GM23338 (cell line): ENCODE measurements around the gene SAMD4A. TPM values are rescaled to one million over a fixed set of nuclear protein-coding genes. Genes with fewer than 3 reads are reported as not detected.

Experiments
- ATAC-seq: fragments of 200-7000 bp; cut with Tn5 transposase; 3 replicates; pipeline ENCODE4 v1.9.1; 2020
- DNase-seq: peaks from one replicate; pipeline ENCODE4 v3.0.0-alpha.2; 2015; ENCODE audit warnings: low spot score
- H2AFZ ChIP-seq: fragments of 200-600 bp; sonication (generic); 2 replicates; pipeline ENCODE4 v1.8.0; 2016; ENCODE audit warnings: antibody characterized with exemption, mild to moderate bottlenecking, moderate library complexity
- H3F3A ChIP-seq: fragments of 200-600 bp; sonication (generic); replicated peaks from 2 replicates; pipeline ENCODE4 v1.8.0; 2017; ENCODE audit warnings: antibody characterized with exemption, mixed run types, low read depth
- H3K27ac ChIP-seq: fragments of 200-600 bp; sonication (generic); 2 replicates; pipeline ENCODE4 v1.6.1; 2016; ENCODE audit warnings: low read depth
- H3K27me3 ChIP-seq: fragments of 200-600 bp; sonication (generic); 2 replicates; pipeline ENCODE4 v1.8.0; 2016; ENCODE audit warnings: mild to moderate bottlenecking, mixed run types, moderate library complexity; ENCODE audit not compliant: insufficient read depth
- H3K36me3 ChIP-seq: fragments of 200-600 bp; sonication (generic); 2 replicates; pipeline ENCODE4 v1.8.0; 2016; ENCODE audit warnings: mild to moderate bottlenecking; ENCODE audit not compliant: insufficient read depth
- H3K4me1 ChIP-seq: fragments of 200-600 bp; sonication (generic); 2 replicates; pipeline ENCODE4 v1.8.0; 2016; ENCODE audit warnings: mild to moderate bottlenecking, moderate library complexity; ENCODE audit not compliant: insufficient read depth
- H3K4me2 ChIP-seq: fragments of 200-600 bp; sonication (generic); 2 replicates; pipeline ENCODE4 v1.7.1; 2017; ENCODE audit warnings: mixed run types
- H3K4me3 ChIP-seq: fragments of 200-600 bp; sonication (generic); 2 replicates; pipeline ENCODE4 v1.6.1; 2016; ENCODE audit warnings: mixed run types
- H3K79me2 ChIP-seq: fragments of 200-600 bp; sonication (generic); replicated peaks from 2 replicates; pipeline ENCODE4 v1.8.0; 2017; ENCODE audit warnings: mild to moderate bottlenecking; ENCODE audit not compliant: insufficient read depth
- H3K9me2 ChIP-seq: fragments of 200-600 bp; sonication (generic); 2 replicates; pipeline ENCODE4 v1.8.0; 2017; ENCODE audit not compliant: insufficient read depth
- H4K20me1 ChIP-seq: fragments of 200-600 bp; sonication (generic); replicated peaks from 2 replicates; pipeline ENCODE4 v1.8.0; 2017; ENCODE audit warnings: mild to moderate bottlenecking; ENCODE audit not compliant: insufficient read depth
- H3K27ac Mint-ChIP-seq: 2 replicates; pipeline ENCODE4 v1.8.0; 2020; ENCODE audit warnings: inconsistent platforms, mild to moderate bottlenecking, moderate library complexity, mixed read lengths
- H3K27me3 Mint-ChIP-seq: 3 replicates; pipeline ENCODE4 v1.8.0; 2022; ENCODE audit warnings: low read depth, mild to moderate bottlenecking, moderate library complexity, mixed read lengths, inconsistent platforms; ENCODE audit not compliant: insufficient read depth, poor library complexity
- H3K36me3 Mint-ChIP-seq: 3 replicates; pipeline ENCODE4 v1.8.0; 2021; ENCODE audit warnings: low read depth, mild to moderate bottlenecking, inconsistent platforms, moderate library complexity, mixed read lengths
- H3K4me1 Mint-ChIP-seq: 3 replicates; pipeline ENCODE4 v1.8.0; 2020; ENCODE audit warnings: mild to moderate bottlenecking, inconsistent platforms, mixed read lengths
- H3K4me3 Mint-ChIP-seq: 3 replicates; pipeline ENCODE4 v1.8.0; 2021; ENCODE audit warnings: moderate library complexity, mild to moderate bottlenecking, inconsistent platforms, mixed read lengths
- H3K9me3 Mint-ChIP-seq: 3 replicates; pipeline ENCODE4 v1.8.0; 2020; ENCODE audit warnings: moderate library complexity, mild to moderate bottlenecking, inconsistent platforms, mixed read lengths
- EZH2 ChIP-seq: fragments of 200-600 bp; sonication (generic); IDR thresholded peaks from one replicate; pipeline ENCODE4 v1.8.0; 2017; ENCODE audit warnings: antibody characterized with exemption, mild to moderate bottlenecking, low read depth; ENCODE audit not compliant: unreplicated experiment
- EZH2phosphoT487 ChIP-seq: fragments of 200-600 bp; sonication (generic); IDR thresholded peaks from one replicate; pipeline ENCODE4 v1.8.1; 2018; ENCODE audit warnings: antibody characterized with exemption; ENCODE audit not compliant: unreplicated experiment
- JUNB ChIP-seq: IDR thresholded peaks from one replicate; pipeline ENCODE4 v1.6.1; 2016; ENCODE audit warnings: antibody characterized with exemption; ENCODE audit not compliant: unreplicated experiment
- NANOG ChIP-seq: IDR thresholded peaks from 2 replicates; pipeline ENCODE4 v1.6.1; 2016; ENCODE audit warnings: antibody characterized with exemption, borderline replicate concordance
- STAT1 ChIP-seq: IDR thresholded peaks from one replicate; pipeline ENCODE4 v1.6.1; 2016; ENCODE audit warnings: antibody characterized with exemption; ENCODE audit not compliant: unreplicated experiment
- ZNF114 ChIP-seq: fragments of 250-450 bp; sonication (Bioruptor Pico); IDR thresholded peaks from 2 replicates; pipeline ENCODE4 v1.5.0; 2020; ENCODE audit warnings: mild to moderate bottlenecking, moderate library complexity
- ZNF331 ChIP-seq: fragments of 250-450 bp; sonication (Bioruptor Pico); IDR thresholded peaks from 2 replicates; pipeline ENCODE4 v1.5.0; 2020; ENCODE audit warnings: low read depth, mild to moderate bottlenecking, moderate library complexity
- polyA plus RNA-seq: library from polyadenylated mRNA; unstranded; fragments of >200 nt; fragmentation: Nextera tagmentation; extraction: Ambion mirVana; gene quantifications from 2 replicates; pipeline ENCODE4 v1.2.1, GENCODE V29; 2016
- total RNA-seq: library from RNA; depleted of rRNA; stranded (reverse); fragments of >200 nt; shearing (Covaris generic); gene quantifications from 2 replicates; pipeline ENCODE4 v1.2.3, GENCODE V29; 2014
- TF ChIP-seq, protein P1 (sequence below): fragments of 250-450 bp; sonication (Bioruptor Pico); IDR thresholded peaks from 2 replicates; pipeline ENCODE4 v1.5.0; 2020; ENCODE audit warnings: mild to moderate bottlenecking, moderate library complexity
- TF ChIP-seq, protein P2 (sequence below), 2 experiments: fragments of 200-600 bp in 1 of 2; sonication (generic) in 1 of 2; conservative IDR thresholded peaks; 2 replicates each; pipeline versions ENCODE4 v1.5.1 to v1.6.1; 2016 to 2017; ENCODE audit warnings: antibody characterized with exemption in 2 of 2, low read depth in 2 of 2, mild to moderate bottlenecking in 2 of 2, moderate library complexity in 1 of 2

The SAMD4A gene
- total and polyA plus RNA-seq, 2 experiments from 2014 or later, result 1.6 to 6.9 TPM

DNA sequence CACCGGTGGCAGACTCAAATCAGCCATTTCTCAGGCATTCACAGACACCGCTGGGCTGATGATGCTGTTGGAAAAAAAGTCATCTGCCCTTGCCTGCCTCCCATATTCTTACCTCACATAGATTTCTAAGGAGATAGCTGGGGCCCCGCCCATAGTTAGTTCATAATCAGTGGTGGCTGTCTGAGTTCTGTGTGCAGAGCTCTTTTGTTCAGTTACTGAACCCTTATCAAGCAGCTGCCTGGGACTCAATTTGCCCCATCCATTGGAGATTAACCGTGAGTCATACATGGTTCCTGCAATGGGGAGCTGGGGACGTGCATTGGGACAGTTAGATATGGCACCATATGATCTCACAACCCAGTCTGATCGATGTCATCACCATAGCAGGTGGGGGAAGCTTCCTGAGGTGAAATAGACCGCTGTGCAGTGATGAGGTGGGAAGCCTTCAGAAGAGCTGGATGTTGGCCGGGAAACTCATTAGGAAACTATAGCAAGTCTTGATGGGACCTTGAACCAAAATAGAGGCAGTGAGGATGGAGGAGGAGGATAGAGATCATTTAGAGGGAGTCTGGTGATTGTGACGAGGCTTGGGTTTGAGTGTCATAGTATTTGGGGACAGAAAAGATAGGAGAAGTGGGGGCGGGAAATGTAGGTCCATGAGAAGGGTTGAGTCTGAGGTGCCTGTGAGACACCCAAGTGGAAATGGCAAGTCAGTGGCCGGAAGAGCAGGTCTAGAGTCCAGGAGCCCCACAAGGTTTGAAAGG lies 187.9 kb downstream of the SAMD4A start:
- Histone ChIP-seq H3F3A (no peaks in the 10 kb centered on the region), H3K4me3 (no peak overlapping the region), H3K27me3 (no peaks in the 10 kb centered on the region), H3K4me1 (no peaks in the 10 kb centered on the region), H2AFZ (no peak overlapping the region), H3K36me3 (no peaks in the 10 kb centered on the region), H3K4me2 (no peak overlapping the region), H4K20me1 (no peaks in the 10 kb centered on the region), H3K79me2 (no peaks in the 10 kb centered on the region), H3K9me2 (no peaks in the 10 kb centered on the region), H3K27ac (no peak overlapping the region)
- no peak overlapping the region for H3K27ac Mint-ChIP-seq
- H3K36me3 Mint-ChIP-seq, result no peaks in the 10 kb centered on the region
- no peak for TF ChIP-seq NANOG
- TF ChIP-seq STAT1, result no peak
- TF ChIP-seq, protein P1, sequence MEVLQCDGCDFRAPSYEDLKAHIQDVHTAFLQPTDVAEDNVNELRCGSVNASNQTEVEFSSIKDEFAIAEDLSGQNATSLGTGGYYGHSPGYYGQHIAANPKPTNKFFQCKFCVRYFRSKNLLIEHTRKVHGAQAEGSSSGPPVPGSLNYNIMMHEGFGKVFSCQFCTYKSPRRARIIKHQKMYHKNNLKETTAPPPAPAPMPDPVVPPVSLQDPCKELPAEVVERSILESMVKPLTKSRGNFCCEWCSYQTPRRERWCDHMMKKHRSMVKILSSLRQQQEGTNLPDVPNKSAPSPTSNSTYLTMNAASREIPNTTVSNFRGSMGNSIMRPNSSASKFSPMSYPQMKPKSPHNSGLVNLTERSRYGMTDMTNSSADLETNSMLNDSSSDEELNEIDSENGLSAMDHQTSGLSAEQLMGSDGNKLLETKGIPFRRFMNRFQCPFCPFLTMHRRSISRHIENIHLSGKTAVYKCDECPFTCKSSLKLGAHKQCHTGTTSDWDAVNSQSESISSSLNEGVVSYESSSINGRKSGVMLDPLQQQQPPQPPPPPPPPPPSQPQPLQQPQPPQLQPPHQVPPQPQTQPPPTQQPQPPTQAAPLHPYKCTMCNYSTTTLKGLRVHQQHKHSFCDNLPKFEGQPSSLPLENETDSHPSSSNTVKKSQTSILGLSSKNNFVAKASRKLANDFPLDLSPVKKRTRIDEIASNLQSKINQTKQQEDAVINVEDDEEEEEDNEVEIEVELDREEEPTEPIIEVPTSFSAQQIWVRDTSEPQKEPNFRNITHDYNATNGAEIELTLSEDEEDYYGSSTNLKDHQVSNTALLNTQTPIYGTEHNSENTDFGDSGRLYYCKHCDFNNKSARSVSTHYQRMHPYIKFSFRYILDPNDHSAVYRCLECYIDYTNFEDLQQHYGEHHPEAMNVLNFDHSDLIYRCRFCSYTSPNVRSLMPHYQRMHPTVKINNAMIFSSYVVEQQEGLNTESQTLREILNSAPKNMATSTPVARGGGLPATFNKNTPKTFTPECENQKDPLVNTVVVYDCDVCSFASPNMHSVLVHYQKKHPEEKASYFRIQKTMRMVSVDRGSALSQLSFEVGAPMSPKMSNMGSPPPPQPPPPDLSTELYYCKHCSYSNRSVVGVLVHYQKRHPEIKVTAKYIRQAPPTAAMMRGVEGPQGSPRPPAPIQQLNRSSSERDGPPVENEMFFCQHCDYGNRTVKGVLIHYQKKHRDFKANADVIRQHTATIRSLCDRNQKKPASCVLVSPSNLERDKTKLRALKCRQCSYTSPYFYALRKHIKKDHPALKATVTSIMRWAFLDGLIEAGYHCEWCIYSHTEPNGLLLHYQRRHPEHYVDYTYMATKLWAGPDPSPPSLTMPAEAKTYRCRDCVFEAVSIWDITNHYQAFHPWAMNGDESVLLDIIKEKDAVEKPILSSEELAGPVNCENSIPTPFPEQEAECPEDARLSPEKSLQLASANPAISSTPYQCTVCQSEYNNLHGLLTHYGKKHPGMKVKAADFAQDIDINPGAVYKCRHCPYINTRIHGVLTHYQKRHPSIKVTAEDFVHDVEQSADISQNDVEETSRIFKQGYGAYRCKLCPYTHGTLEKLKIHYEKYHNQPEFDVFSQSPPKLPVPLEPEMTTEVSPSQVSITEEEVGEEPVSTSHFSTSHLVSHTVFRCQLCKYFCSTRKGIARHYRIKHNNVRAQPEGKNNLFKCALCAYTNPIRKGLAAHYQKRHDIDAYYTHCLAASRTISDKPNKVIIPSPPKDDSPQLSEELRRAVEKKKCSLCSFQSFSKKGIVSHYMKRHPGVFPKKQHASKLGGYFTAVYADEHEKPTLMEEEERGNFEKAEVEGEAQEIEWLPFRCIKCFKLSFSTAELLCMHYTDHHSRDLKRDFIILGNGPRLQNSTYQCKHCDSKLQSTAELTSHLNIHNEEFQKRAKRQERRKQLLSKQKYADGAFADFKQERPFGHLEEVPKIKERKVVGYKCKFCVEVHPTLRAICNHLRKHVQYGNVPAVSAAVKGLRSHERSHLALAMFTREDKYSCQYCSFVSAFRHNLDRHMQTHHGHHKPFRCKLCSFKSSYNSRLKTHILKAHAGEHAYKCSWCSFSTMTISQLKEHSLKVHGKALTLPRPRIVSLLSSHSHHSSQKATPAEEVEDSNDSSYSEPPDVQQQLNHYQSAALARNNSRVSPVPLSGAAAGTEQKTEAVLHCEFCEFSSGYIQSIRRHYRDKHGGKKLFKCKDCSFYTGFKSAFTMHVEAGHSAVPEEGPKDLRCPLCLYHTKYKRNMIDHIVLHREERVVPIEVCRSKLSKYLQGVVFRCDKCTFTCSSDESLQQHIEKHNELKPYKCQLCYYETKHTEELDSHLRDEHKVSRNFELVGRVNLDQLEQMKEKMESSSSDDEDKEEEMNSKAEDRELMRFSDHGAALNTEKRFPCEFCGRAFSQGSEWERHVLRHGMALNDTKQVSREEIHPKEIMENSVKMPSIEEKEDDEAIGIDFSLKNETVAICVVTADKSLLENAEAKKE, result no peak
- no peak for TF ChIP-seq ZNF331 (CRISPR knock-in tag)
- TF ChIP-seq EZH2phosphoT487, result no peak
- TF ChIP-seq, protein P2, sequence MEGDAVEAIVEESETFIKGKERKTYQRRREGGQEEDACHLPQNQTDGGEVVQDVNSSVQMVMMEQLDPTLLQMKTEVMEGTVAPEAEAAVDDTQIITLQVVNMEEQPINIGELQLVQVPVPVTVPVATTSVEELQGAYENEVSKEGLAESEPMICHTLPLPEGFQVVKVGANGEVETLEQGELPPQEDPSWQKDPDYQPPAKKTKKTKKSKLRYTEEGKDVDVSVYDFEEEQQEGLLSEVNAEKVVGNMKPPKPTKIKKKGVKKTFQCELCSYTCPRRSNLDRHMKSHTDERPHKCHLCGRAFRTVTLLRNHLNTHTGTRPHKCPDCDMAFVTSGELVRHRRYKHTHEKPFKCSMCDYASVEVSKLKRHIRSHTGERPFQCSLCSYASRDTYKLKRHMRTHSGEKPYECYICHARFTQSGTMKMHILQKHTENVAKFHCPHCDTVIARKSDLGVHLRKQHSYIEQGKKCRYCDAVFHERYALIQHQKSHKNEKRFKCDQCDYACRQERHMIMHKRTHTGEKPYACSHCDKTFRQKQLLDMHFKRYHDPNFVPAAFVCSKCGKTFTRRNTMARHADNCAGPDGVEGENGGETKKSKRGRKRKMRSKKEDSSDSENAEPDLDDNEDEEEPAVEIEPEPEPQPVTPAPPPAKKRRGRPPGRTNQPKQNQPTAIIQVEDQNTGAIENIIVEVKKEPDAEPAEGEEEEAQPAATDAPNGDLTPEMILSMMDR (conservative IDR thresholded peaks at IDR 0.05; ENCODE audit: low read depth in 2 of 2), result no peak
- no peak for TF ChIP-seq JUNB
- TF ChIP-seq EZH2, result no peak
- no peak for TF ChIP-seq ZNF114 (CRISPR knock-in tag)
- H3K9me3 Mint-ChIP-seq, result no peaks in the 10 kb centered on the region
- no peak overlapping the region for H3K4me3 Mint-ChIP-seq
- DNase-seq (no peak), ATAC-seq (no peak)
- peaks cover 7% of the 10 kb centered on the region for H3K27me3 Mint-ChIP-seq
- peaks cover 4% of the 10 kb centered on the region; the same call in 1 of the 3 replicates for H3K4me1 Mint-ChIP-seq
